LHCN-M2 (cell line): ENCODE results near the gene DBNL. TPM values are rescaled to one million over a fixed set of nuclear protein-coding genes. Genes with fewer than 3 reads are reported as not detected.

Source experiments
- DNase-seq: peaks from one replicate; pipeline ENCODE4 v3.0.0-alpha.2; 2012; ENCODE audit warnings: low read depth
- total RNA-seq: library from RNA; depleted of rRNA; stranded (reverse); fragments of >200 nt; gene quantifications from 2 replicates; pipeline ENCODE4 v1.2.3, GENCODE V29; 2014

DBNL gene
- total RNA-seq, 1 experiment from 2014 or later, result 226 TPM

GRCh38 chr7:44061645-44062179 lies 17.2 kb downstream of the DBNL start:
- DNase-seq, result no peak

GRCh38 chr7:44062180-44062902 lies 17.8 kb downstream of the DBNL start:
- no peak for DNase-seq

- no peak for DNase-seq
These were observed 18.4 kb downstream of the DBNL start for GRCh38 chr7:44062903-44063295.

- DNase-seq, result no peak
These were observed 19.0 kb downstream of the DBNL start for GRCh38 chr7:44063547-44063893.

- no peak for DNase-seq
These were observed 19.6 kb downstream of the DBNL start for GRCh38 chr7:44063894-44064651.

- no peak for DNase-seq
These were observed 20.4 kb downstream of the DBNL start for GRCh38 chr7:44064791-44065430.

GRCh38 chr7:44065431-44066110 lies 21.1 kb downstream of the DBNL start, which contains the start of gene PGAM2:
Gene PGAM2 (minus strand): TSS chr7:44065567. CDS start chr7:44065529, 38 bp downstream.
- DNase-seq, result peak; percentile 37

- DNase-seq, result no peak
These were observed 21.6 kb downstream of the DBNL start for GRCh38 chr7:44066111-44066460.

GRCh38 chr7:44066494-44067063 lies 22.1 kb downstream of the DBNL start:
- no peak for DNase-seq

- no peak for DNase-seq
These were observed 22.8 kb downstream of the DBNL start for GRCh38 chr7:44067064-44067951.

GRCh38 chr7:44068054-44068453 lies 23.6 kb downstream of the DBNL start:
- DNase-seq, result no peak

- DNase-seq, result no peak
These were observed 27.3 kb downstream of the DBNL start for GRCh38 chr7:44071726-44072363.

GRCh38 chr7:44072364-44073231 lies 28.1 kb downstream of the DBNL start:
- peak; percentile 89 for DNase-seq

GRCh38 chr7:44073664-44074348 lies 29.3 kb downstream of the DBNL start:
- peak; percentile 62 for DNase-seq

- DNase-seq, result no peak
These were observed 29.8 kb downstream of the DBNL start for GRCh38 chr7:44074349-44074695.

GRCh38 chr7:44075296-44076075 lies 31.0 kb downstream of the DBNL start:
- no peak for DNase-seq

GRCh38 chr7:44076101-44076895 lies 31.8 kb downstream of the DBNL start:
- DNase-seq, result no peak
